H9 (cell line): Measurements from ENCODE around the gene MYLK4. TPM values are rescaled to one million over a fixed set of nuclear protein-coding genes. Genes with fewer than 3 reads are reported as not detected.

Source experiments
- DNase-seq: peaks from one replicate; pipeline ENCODE4 v3.0.0-alpha.2; 2017
- H2AFZ ChIP-seq: one replicate; pipeline ENCODE4 v1.6.1; 2013; ENCODE audit warnings: mild to moderate bottlenecking, low read length, control low read depth, moderate library complexity
- H2AK5ac ChIP-seq: 2 replicates; pipeline ENCODE4 v1.6.1; 2013; ENCODE audit warnings: low read length, control low read depth, mixed read lengths; ENCODE audit not compliant: insufficient read length
- H2BK120ac ChIP-seq: one replicate; pipeline ENCODE4 v1.6.1; 2013; ENCODE audit warnings: low read depth, mild to moderate bottlenecking, low read length, control low read depth, inconsistent platforms; ENCODE audit not compliant: poor library complexity, severe bottlenecking
- H2BK12ac ChIP-seq: 2 replicates; pipeline ENCODE4 v1.6.1; 2013; ENCODE audit warnings: low read length, control low read depth, mixed read lengths, low read depth; ENCODE audit not compliant: insufficient read length
- H2BK15ac ChIP-seq: 2 replicates; pipeline ENCODE4 v1.6.1; 2013; ENCODE audit warnings: low read depth, low read length, control low read depth
- H2BK20ac ChIP-seq: one replicate; pipeline ENCODE4 v1.6.1; 2013; ENCODE audit warnings: low read depth, mild to moderate bottlenecking, low read length, control low read depth, inconsistent platforms; ENCODE audit not compliant: poor library complexity, severe bottlenecking
- H2BK5ac ChIP-seq: 2 replicates; pipeline ENCODE4 v1.6.1; 2013; ENCODE audit warnings: low read length, control low read depth, mixed read lengths; ENCODE audit not compliant: insufficient read length
- H3K14ac ChIP-seq: 2 replicates; pipeline ENCODE4 v1.6.1; 2013; ENCODE audit warnings: low read length, control low read depth; ENCODE audit not compliant: insufficient read depth
- H3K18ac ChIP-seq: 2 replicates; pipeline ENCODE4 v1.6.1; 2013; ENCODE audit warnings: low read depth, mild to moderate bottlenecking, mixed read lengths, low read length, control low read depth; ENCODE audit not compliant: insufficient read length
- H3K23ac ChIP-seq: 2 replicates; pipeline ENCODE4 v1.6.1; 2013; ENCODE audit warnings: low read length, control low read depth, mixed read lengths, low read depth; ENCODE audit not compliant: insufficient read length
- H3K23me2 ChIP-seq: 2 replicates; pipeline ENCODE4 v1.6.1; 2013; ENCODE audit warnings: low read depth, mild to moderate bottlenecking, mixed read lengths, low read length, control low read depth; ENCODE audit not compliant: insufficient read length, poor library complexity, severe bottlenecking
- H3K27ac ChIP-seq: 2 replicates; pipeline ENCODE4 v1.5.1; 2013; ENCODE audit warnings: low read length, control low read depth, mixed read lengths, low read depth; ENCODE audit not compliant: insufficient read length
- H3K27me3 ChIP-seq: 2 replicates; pipeline ENCODE4 v1.6.1; 2013; ENCODE audit warnings: low read length, control low read depth, inconsistent platforms; ENCODE audit not compliant: insufficient read depth
- H3K4ac ChIP-seq: 2 replicates; pipeline ENCODE4 v1.6.1; 2013; ENCODE audit warnings: low read depth, mild to moderate bottlenecking, control low read depth, inconsistent platforms, low read length, moderate library complexity
- H3K4me1 ChIP-seq: 2 replicates; pipeline ENCODE4 v1.6.1; 2013; ENCODE audit warnings: low read length, control low read depth, inconsistent platforms; ENCODE audit not compliant: insufficient read depth
- H3K4me2 ChIP-seq: 2 replicates; pipeline ENCODE4 v1.6.1; 2013; ENCODE audit warnings: low read length, control low read depth, mixed read lengths; ENCODE audit not compliant: insufficient read length, insufficient read depth
- H3K56ac ChIP-seq: 2 replicates; pipeline ENCODE4 v1.6.1; 2013; ENCODE audit warnings: low read depth, mild to moderate bottlenecking, mixed read lengths, low read length, control low read depth; ENCODE audit not compliant: insufficient read length
- H3K79me1 ChIP-seq: 2 replicates; pipeline ENCODE4 v1.6.1; 2013; ENCODE audit warnings: low read depth, mild to moderate bottlenecking, moderate library complexity, low read length, control low read depth, inconsistent platforms; ENCODE audit not compliant: insufficient read depth, poor library complexity, severe bottlenecking
- H3K79me2 ChIP-seq: 2 replicates; pipeline ENCODE4 v1.6.1; 2013; ENCODE audit warnings: low read length, control low read depth, inconsistent platforms; ENCODE audit not compliant: insufficient read depth
- H3K9ac ChIP-seq: 2 replicates; pipeline ENCODE4 v1.6.1; 2013; ENCODE audit warnings: low read length, control low read depth, mixed read lengths; ENCODE audit not compliant: insufficient read length; ENCODE audit errors: extremely low read depth
- H3K9me3 ChIP-seq: one replicate; pipeline ENCODE4 v1.6.1; 2013; ENCODE audit warnings: low read depth, low read length, inconsistent platforms; ENCODE audit not compliant: control insufficient read depth
- H3T11ph ChIP-seq: one replicate; pipeline ENCODE4 v1.6.1; 2013; ENCODE audit warnings: mild to moderate bottlenecking, low read length, control low read depth, inconsistent platforms
- H4K20me1 ChIP-seq: one replicate; pipeline ENCODE4 v1.6.1; 2013; ENCODE audit not compliant: control insufficient read depth, insufficient read length, insufficient read depth
- H4K5ac ChIP-seq: 2 replicates; pipeline ENCODE4 v1.6.1; 2013; ENCODE audit warnings: low read depth, mild to moderate bottlenecking, mixed read lengths, low read length, control low read depth; ENCODE audit not compliant: insufficient read length
- H4K8ac ChIP-seq: replicated peaks from 2 replicates; pipeline ENCODE4 v1.6.1; 2013; ENCODE audit warnings: low read length, control low read depth, mixed read lengths, low read depth; ENCODE audit not compliant: insufficient read length
- H4K91ac ChIP-seq: 2 replicates; pipeline ENCODE4 v1.6.1; 2013; ENCODE audit warnings: low read depth, mild to moderate bottlenecking, moderate library complexity, mixed read lengths, low read length, control low read depth; ENCODE audit not compliant: insufficient read length
- H3K27ac Mint-ChIP-seq, 3 experiments: 2 replicates in 2 of 3; 3 replicates in 1 of 3; pipeline ENCODE4 v1.8.0; 2020 to 2021; ENCODE audit warnings: mixed read lengths in 3 of 3, mild to moderate bottlenecking in 1 of 3, moderate library complexity in 1 of 3
- H3K27me3 Mint-ChIP-seq: 2 replicates; pipeline ENCODE4 v1.8.0; 2021; ENCODE audit warnings: low read depth, mild to moderate bottlenecking, moderate library complexity, mixed read lengths
- H3K36me3 Mint-ChIP-seq, 3 experiments: 2 replicates in 2 of 3; 3 replicates in 1 of 3; pipeline ENCODE4 v1.8.0; 2020 to 2021; ENCODE audit warnings: low read depth in 3 of 3, mixed read lengths in 3 of 3; ENCODE audit not compliant: insufficient read depth in 1 of 3
- H3K4me1 Mint-ChIP-seq, 2 experiments: 2 replicates each; pipeline ENCODE4 v1.8.0; 2020; ENCODE audit warnings: mixed read lengths in 2 of 2
- H3K4me3 Mint-ChIP-seq, 2 experiments: 2 replicates in 1 of 2; 3 replicates in 1 of 2; pipeline ENCODE4 v1.8.0; 2020 to 2021; ENCODE audit warnings: mild to moderate bottlenecking in 2 of 2, mixed read lengths in 2 of 2, moderate library complexity in 1 of 2
- H3K9me3 Mint-ChIP-seq, 2 experiments: 2 replicates in 1 of 2; 3 replicates in 1 of 2; pipeline ENCODE4 v1.8.0; 2020; ENCODE audit warnings: mild to moderate bottlenecking in 2 of 2, mixed read lengths in 2 of 2, moderate library complexity in 1 of 2
- WGBS: extraction: QIAGEN DNeasy Blood & Tissue Kit; methylation state at CpG from one replicate; pipeline ENCODE4 v1.1.7; 2013; ENCODE audit warnings: missing lambda C conversion rate, low lambda C conversion rate, mixed read lengths; ENCODE audit not compliant: insufficient read length; ENCODE audit errors: extremely low coverage; 5-methylcytosine and 5-hydroxymethylcytosine counted together
- total RNA-seq: library from RNA; stranded (reverse); gene quantifications from 2 replicates; pipeline ENCODE4 v1.2.1, GENCODE V29; 2021
- TF ChIP-seq, protein P1 (sequence below): fragments of 200-600 bp; sonication (generic); conservative IDR thresholded peaks from 3 replicates; pipeline ENCODE4 v1.8.0; 2021; ENCODE audit warnings: antibody characterized with exemption, mild to moderate bottlenecking

The MYLK4 gene
- total RNA-seq, 1 experiment from 2014 or later, result 0.28 TPM

DNA sequence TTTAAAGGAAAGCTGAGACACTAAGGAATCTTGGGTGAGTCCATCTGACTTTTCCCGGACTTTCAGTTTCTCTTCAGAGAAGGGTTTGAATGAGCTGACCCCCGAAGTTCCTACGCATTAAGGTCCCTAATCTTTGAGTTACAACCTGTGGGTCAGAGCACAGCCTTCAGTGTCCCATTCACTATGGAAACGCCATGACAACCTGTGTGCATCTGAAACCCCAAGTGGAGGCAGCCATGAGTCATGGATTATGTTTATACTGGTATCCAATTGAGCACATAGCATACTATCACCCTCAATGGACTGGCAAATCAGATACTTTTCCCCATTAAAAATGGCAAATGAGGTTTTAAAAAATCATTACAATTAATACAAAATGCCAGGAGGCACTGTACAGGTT, 11.4 kb downstream of the MYLK4 start:
- H3K18ac ChIP-seq, result no peak overlapping the region
- no peaks in the 10 kb centered on the region for H3K27me3 Mint-ChIP-seq
- H2BK5ac ChIP-seq, result no peak overlapping the region
- H3K4ac ChIP-seq, result no peak overlapping the region
- H3K27ac ChIP-seq, result no peak overlapping the region
- no peak overlapping the region for H2BK12ac ChIP-seq
- H3K79me1 ChIP-seq, result no peaks in the 10 kb centered on the region
- H3K79me2 ChIP-seq, result no peaks in the 10 kb centered on the region
- peaks cover 34 to 35% of the 10 kb centered on the region in 2 experiments for H3K4me1 Mint-ChIP-seq
- no peak overlapping the region for H3K23ac ChIP-seq
- TF ChIP-seq, protein P1, sequence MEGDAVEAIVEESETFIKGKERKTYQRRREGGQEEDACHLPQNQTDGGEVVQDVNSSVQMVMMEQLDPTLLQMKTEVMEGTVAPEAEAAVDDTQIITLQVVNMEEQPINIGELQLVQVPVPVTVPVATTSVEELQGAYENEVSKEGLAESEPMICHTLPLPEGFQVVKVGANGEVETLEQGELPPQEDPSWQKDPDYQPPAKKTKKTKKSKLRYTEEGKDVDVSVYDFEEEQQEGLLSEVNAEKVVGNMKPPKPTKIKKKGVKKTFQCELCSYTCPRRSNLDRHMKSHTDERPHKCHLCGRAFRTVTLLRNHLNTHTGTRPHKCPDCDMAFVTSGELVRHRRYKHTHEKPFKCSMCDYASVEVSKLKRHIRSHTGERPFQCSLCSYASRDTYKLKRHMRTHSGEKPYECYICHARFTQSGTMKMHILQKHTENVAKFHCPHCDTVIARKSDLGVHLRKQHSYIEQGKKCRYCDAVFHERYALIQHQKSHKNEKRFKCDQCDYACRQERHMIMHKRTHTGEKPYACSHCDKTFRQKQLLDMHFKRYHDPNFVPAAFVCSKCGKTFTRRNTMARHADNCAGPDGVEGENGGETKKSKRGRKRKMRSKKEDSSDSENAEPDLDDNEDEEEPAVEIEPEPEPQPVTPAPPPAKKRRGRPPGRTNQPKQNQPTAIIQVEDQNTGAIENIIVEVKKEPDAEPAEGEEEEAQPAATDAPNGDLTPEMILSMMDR, result no peak
- no peak overlapping the region for H3K27ac Mint-ChIP-seq
- H3K4me1 ChIP-seq, result peaks cover 2% of the 10 kb centered on the region; the same call in 1 of the 2 replicates
- no peaks in the 10 kb centered on the region for H3K9me3 ChIP-seq
- H3K4me2 ChIP-seq, result no peak overlapping the region
- no peak overlapping the region for H4K91ac ChIP-seq
- no peaks in the 10 kb centered on the region for H3K27me3 ChIP-seq
- WGBS, result no CpG with 5 or more reads among the region's 4 CpGs
- H4K5ac ChIP-seq, result no peak overlapping the region
- no peaks in the 10 kb centered on the region for H3K9me3 Mint-ChIP-seq
- H2BK15ac ChIP-seq, result no peak overlapping the region
- H3K36me3 Mint-ChIP-seq, result no peaks in the 10 kb centered on the region
- no peaks in the 10 kb centered on the region for H4K20me1 ChIP-seq
- no peak overlapping the region for H2BK120ac ChIP-seq
- H2BK20ac ChIP-seq, result no peak overlapping the region
- no peak overlapping the region for H4K8ac ChIP-seq
- no peak overlapping the region for H2AFZ ChIP-seq
- no peak overlapping the region for H3K4me3 Mint-ChIP-seq
- no peak overlapping the region for H3K14ac ChIP-seq
- H3K9ac ChIP-seq, result no peak overlapping the region
- no peaks in the 10 kb centered on the region for H3K23me2 ChIP-seq
- H3T11ph ChIP-seq, result no peak overlapping the region
- no peak overlapping the region for H3K56ac ChIP-seq
- no peak for DNase-seq
- H2AK5ac ChIP-seq, result no peak overlapping the region
